HG03280 (cell line): ENCODE data around the gene SLC9A6.
"Not testable (repeated sequence)": the region's sequence is repeated elsewhere in the genome, so short reads cannot be mapped to it uniquely, and the experiment has no call there.

Experiments used
- ATAC-seq: cut with Tn5 transposase; IDR thresholded peaks from one replicate; pipeline ENCODE4 v1.9.1; 2021; ENCODE audit warnings: mild to moderate bottlenecking, moderate library complexity; ENCODE audit not compliant: unreplicated experiment

Gene SLC9A6

GRCh38 chrX:136061286-136061685 lies 76.1 kb downstream of the SLC9A6 start:
- ATAC-seq: no peak

- ATAC-seq: no peak
Observed at GRCh38 chrX:136061696-136062095, 76.5 kb downstream of the SLC9A6 start.

- no peak for ATAC-seq
Observed at GRCh38 chrX:136063340-136064079, 78.3 kb downstream of the SLC9A6 start.

GRCh38 chrX:136064661-136065043 lies 79.4 kb downstream of the SLC9A6 start:
- no peak for ATAC-seq

GRCh38 chrX:136065044-136065671 lies 79.9 kb downstream of the SLC9A6 start:
- ATAC-seq: no peak

GRCh38 chrX:136067097-136067496 lies 81.9 kb downstream of the SLC9A6 start:
- no peak for ATAC-seq

GRCh38 chrX:136067966-136068365 lies 82.7 kb downstream of the SLC9A6 start:
- no peak for ATAC-seq

GRCh38 chrX:136076942-136077341 lies 91.7 kb downstream of the SLC9A6 start:
- ATAC-seq: no peak

- ATAC-seq: no peak
Observed at GRCh38 chrX:136080766-136081165, 95.5 kb downstream of the SLC9A6 start.

- ATAC-seq: no peak
Observed at GRCh38 chrX:136086521-136086920, 101.3 kb downstream of the SLC9A6 start.

- not testable (repeated sequence) for ATAC-seq
Observed at GRCh38 chrX:136091898-136092297, 106.7 kb downstream of the SLC9A6 start.

- no peak for ATAC-seq
Observed at GRCh38 chrX:136094962-136095361, 109.7 kb downstream of the SLC9A6 start.
